HG02840 (cell line): ENCODE results near the gene C20orf202.

ENCODE experiments used
- ATAC-seq: cut with Tn5 transposase; IDR thresholded peaks from one replicate; pipeline ENCODE4 v1.9.1; 2021; ENCODE audit warnings: mild to moderate bottlenecking, moderate library complexity, moderate number of reproducible peaks; ENCODE audit not compliant: unreplicated experiment, low FRiP score

The C20orf202 gene

DNA sequence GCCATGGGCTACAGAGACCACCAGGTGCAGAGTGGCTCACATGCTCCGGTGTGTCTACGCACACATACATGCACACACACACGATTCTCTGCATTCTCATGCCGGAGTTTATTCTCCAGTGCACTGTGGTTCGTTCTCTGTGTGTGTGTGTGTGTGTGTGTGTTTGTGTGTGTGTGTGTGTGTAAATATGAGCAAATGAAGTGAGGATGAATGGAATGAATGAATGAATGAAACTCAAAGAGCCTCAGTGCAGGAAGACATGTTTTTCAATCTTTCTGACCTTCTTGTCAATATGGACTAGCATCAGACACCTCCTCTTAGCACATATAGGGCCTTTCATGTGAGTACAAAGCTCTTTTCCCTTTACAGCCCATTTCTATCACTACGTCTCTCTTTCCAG lies 20.1 kb upstream of the C20orf202 start:
- ATAC-seq: no peak

DNA sequence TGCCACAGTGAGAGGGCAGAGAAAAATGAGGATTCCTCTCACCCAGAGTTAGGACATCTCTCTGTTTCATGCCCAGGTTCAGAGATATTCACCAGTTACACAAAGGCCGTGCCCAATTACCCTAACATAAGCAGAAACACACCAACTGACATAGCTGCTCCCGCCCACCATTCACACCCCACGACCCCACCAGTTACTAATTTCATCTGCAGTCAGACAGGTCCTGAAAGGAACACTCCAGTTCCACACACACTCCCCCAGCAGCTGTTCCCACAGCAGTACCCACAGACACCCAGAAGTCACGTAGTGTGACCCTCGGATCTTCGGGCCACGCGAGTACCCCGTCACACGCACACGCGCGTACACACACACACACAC lies 19.0 kb upstream of the C20orf202 start:
- ATAC-seq: no peak

DNA sequence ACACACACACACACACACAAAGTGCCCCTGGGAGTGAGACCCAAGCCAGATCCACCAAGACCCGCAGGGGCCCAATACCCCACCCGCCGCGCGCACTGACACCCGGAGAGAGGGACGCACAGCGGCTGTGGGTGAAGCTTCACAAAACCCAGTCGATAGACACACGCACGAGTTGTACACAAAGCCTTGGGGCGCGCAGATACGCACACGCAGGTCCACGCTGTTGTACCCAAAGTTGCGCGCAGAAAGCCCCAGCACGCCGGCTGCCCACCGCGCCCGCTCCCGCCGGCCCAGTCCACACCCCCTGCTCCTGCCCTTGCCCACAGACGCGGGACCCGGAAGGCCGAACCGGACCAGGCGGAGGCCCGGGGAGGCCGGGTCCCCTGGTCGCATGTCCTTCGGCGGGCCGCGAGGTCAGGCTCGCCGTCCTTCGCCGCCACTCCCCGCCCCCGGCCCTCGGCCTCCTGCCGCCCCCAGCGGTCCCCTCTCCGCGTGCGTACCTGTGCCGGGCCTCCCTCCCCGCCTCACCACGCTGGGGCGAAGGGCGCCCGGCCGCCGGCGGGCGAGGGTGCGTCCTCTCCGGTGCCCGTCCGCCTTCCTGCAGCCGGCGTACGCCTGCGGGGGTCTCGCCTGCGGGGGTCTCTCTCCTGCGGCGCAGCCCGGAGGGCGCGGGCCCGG lies 18.5 kb upstream of the C20orf202 start, which contains the start of gene TMEM74B:
TSS of gene TMEM74B (minus strand) at position 344 of the 678 bp plus-strand sequence. CDS start 1,180 bp downstream, outside the sequence.
- no peak for ATAC-seq

DNA sequence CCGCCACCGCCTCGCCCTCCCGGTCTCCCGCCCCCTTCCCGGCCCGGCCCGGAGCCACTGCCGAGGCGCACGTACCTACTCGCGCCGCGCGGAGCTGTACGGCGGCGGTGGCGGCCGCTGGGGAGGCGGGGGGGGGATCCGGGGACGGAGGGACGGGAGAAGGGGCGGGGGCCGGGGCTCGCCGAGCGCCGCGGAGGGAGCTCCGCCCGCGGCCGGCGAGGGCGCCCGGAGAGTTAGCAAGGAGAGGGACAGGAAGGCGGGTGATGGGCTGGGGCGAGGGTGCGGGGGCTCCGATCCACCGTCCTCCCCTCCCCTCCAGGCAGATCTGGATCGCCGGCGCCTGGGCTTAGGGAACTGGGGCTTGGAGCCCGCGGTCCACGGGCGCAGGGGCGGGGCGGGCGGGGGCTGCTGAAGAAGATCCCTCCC lies 17.9 kb upstream of the C20orf202 start:
- ATAC-seq: no peak

DNA sequence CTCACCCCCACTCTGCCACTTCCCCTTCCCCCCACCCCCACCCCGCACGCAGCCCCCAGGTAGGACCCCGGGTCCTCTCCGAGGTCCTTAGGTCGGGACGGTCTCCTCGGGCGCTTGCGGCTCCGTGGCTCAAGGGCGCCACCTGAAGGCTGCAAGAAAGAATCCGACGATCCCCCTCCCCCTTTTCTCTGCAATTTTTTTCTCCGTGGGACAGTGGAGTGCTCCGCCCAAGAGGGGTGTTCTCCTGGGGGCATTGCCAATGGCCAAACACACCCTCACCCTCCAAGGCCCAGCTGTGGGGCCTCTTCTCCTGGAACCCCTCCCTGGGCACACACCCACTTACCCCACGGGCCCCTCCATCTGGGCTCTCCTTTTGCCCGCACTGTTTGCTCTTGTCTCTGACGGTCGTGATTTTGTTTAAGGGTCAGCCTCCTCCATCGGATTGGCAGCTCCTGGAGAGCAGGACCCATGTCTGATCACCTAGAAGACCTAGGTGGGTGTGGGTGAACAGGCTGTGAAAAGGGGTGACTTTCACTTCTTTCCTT lies 17.4 kb upstream of the C20orf202 start:
- ATAC-seq: no peak

DNA sequence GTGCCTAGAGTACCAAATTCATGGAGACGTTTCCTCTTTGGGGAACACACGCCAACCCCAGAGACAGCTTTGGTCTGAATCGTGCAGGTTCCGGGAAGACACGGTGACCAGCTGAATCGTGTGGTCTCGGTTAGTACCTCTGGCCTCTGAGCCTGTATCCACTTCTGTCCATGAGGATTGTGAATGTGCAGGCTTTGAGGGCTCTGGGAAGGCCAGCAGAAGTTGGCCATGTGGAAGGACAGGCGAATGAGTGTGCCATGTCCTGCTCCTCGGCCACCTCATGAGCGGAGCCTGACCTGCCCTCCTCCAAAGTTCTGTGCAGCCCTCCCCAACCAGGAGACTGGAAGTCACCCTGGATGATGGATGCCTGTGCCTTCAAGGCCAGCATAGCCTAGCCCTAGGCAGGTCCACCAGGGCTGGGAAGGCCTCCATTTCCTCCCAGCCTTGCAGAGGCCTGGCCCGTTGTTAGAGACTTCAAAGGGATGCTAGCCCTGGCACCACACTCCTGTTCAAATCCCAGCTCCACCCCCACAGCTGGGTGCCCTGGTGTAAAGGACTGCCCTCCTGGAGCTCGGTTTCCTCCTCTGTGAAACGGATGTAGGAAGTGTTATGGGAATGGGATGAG lies 16.8 kb upstream of the C20orf202 start:
- ATAC-seq: no peak

DNA sequence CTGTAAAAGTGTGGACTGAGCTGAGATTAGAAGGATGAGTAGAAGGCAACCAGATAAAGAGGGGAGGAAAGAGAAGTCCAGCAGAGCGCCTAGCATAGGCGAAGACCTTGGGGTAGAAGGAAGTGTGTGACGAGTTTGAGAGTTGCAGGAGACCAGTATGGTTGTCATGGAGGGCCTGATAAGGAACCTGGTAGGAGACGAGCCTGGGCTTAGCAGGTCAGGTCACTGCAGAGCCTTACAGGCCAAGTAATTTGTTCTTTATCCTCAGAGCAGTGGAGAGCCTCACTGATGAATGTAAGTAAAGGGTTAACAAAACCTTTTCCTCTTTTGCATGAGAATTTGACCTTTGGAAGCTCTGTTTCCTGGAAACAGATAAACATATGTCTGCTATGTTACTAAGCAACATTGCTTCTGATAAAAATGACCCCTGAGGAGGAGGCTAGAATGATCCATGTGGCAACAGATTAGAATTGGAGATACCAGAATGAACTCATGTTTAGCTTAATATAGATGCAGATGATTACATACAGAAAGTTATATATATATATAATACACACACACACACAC lies 15.6 kb upstream of the C20orf202 start:
- no peak for ATAC-seq

DNA sequence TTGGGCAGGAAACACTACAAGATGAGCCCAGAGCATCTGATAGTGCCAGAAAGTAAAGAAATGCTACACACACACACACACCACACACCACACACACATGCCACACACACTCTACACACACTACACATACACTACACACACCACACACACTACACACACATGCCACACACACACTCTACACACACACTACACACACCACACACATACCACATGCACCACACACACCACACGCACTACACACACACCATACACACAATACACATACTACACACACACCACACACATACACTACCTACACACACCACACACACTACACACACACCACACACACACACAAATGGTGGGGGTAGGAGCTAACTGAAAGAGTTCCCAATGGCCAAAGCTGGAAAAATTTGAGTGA lies 14.9 kb upstream of the C20orf202 start:
- no peak for ATAC-seq

DNA sequence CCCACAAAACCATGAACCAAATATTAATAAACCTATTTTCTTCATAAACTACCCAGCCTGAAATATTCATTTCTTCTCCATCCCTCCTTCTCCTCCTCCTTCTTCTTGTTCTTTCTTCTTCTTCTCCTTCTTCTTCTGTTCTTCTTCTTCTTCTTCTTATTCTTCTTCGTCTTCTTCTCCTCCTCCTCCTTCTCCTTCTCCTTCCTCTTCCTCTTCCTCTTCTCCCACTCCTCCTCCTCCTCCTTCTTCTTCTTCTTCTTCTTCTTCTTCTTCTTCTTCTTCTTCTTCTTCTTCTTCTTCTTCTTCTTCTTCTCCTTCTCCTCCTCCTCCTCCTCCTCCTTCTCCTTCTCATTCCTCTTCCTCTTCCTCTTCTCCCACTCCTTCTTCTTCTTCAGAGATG lies 13.4 kb upstream of the C20orf202 start:
- ATAC-seq: no peak

DNA sequence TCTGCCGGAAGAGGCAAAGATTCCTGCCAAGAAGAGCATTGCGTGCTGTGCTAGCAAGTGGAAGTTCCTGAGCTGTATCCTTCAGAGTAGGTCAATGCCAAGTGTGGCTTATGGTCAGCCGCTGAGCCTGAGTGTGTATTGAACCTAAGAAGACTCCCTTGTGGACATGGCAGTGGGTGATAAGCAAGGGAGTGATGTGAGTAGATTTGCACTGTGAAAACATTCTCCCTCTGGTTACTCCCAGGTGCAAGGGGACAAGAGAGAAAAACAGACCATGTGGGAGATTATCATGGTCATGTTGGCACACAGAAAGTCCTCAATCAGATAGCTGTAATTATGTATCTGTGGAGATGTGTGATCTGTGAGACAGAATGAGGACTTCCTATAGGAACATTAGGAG lies 12.4 kb upstream of the C20orf202 start:
- ATAC-seq: no peak

DNA sequence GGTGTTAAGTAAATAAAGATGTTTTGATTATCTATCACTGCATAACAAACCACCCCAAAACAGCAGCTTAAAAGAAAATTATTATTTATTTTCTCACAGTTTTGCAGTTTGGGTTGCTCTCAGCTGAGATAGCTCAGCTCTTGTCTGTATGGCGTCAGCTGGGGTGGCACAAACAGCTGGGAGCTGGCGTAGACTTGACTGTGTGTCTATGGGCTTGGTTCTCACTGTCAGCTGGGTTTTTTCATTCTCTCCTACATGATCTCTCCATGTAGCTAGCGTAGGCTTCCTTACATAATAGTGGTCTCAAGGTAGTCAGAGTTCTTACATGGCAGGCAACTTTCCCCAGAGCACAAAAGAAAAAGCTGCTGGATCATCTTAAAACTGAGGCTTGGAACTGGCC lies 12.0 kb upstream of the C20orf202 start:
- no peak for ATAC-seq

DNA sequence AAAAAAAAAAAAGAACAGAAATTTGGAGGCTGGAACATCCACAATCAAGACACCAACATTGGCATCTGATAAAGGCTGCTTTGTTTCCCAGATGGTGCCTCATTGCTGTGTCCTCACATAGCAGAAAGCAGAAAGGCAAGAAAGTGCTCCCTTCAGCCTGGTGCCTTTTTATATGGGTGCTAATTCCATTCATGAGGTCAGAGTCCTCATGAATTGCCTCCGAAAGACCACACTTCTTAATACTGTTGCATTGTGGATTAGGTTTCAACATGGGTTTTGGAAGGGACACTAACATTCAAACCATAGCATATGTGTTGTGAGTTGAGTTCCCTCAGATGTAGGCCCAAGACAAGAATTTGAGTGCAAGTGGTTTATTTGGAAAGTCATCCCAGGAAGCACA lies 8.0 kb upstream of the C20orf202 start:
- no peak for ATAC-seq

DNA sequence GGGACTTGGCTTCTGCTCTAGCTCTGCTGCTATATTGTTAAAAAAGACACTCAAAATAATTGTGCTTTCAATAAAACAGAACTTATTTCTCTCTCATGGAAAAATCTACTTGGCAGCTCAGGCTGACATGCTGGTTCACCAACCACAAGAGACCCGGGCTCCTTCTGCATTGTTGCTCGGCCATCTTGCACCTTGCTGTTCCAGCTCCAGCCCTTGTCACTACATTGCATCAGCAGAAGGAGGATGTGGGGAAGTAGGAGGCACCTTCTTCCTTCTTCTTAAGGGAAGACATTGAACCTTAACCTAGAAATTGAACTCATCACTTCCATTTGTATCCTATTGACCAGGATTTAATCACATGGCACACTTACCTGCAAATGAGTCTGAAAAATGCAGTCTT lies 6.6 kb upstream of the C20orf202 start:
- ATAC-seq: no peak

DNA sequence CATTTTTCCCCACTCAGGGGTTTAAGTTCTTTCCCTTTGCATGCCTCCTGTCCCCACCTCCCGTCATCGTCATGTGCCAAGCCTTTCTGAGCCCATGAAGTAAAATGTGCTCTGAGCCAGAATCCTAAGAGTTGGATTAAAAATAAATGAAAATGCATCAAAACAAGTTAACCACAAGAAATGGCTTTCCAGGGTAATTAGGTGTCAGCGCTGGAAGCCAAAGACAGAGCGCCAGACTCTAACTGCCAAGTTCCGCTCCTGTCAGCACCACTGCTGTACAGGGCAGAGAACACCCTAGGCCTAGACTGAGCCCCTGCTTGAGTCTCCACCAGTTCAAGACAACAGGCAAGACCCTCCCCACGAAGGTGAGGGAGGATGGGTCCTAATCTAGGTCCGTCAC lies 5.5 kb upstream of the C20orf202 start:
- no peak for ATAC-seq

DNA sequence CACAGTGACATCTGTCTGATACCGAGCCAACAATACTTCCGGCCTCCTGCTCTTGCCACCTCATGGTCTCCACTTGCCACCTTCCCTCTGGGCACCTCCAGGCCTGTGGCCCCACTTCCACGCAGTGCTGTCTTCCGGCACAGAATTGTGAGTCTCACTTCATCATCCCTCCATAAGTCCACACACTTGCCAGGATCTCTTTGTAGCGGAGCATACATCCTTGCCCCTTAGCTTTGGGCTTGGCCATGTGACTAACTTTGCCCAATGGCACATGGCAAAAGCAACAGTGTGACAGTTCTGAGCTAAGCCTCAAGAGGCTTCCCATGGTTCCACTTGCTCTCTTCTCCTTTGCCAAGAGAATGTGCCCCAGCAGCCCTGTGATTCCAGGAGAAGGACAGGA lies 4.5 kb upstream of the C20orf202 start:
- ATAC-seq: no peak

DNA sequence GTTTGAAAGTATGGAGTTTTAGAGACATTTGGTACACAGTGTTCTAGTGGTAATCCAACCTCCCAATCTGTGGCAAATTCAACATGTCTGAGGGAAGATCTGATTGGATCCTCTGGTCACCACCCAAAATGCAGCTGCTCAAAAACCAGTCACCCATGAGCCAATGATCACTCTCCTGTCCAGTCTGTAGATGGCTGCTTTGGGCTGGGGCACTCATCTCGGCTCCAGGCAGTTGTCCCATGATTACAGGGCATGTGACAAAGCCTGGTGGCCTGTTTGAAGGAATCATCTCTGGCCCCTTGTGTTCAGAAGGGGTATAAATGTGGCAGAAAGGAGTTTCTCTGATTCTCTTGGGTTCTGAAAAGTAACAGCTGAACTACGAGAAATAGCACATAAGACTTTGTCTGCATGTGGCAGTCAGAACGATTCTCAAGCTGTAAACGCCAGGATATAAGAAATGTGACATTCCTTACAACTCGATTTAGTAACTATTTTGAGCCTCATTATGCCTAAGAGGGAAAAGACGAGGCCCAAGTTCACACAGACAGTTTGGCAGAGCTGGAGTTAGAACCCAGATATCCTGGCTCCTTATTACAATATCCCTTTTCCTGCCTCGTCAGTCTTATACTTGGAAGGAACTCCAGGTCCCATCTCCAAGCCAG lies 3.9 kb upstream of the C20orf202 start:
- no peak for ATAC-seq

DNA sequence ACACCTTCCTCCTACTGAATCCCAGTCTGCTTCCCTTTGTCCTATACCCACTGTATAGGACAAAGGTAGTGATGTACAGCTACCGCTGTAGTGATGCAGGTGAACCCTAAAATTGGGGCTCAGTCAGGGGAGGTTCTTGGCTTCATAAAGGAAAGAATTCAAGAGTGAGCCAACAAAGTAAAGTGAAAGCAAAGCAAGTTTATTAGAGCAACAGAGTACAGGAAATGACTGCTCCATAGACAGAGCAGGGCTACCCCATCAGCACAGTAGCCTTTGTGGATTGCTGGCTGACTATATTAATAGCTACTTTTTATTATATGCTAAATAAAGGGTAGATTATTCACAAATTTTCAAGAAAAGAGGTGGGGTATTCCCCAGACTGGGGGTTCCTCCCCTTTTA lies 3.3 kb upstream of the C20orf202 start:
- no peak for ATAC-seq

DNA sequence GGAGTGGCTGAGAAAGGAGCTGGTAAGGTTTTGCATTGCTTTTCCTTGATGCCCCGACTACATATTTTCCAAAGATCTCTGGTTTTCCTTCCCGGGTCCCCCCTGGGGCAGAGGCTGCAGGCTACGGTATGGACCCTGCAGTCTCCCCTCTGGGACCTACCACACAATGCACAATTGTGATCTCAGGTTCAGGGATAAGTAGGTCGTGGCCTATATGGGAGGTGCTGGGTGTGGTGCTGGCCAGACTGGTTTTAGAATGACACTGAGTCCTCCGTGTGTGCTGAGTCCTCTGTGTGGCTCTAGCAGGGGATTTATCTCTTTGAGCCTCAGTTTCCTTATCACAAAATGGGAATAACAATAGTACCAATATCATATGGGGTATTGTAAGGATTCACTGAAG lies 376 bp downstream of the C20orf202 start:
- no peak for ATAC-seq

DNA sequence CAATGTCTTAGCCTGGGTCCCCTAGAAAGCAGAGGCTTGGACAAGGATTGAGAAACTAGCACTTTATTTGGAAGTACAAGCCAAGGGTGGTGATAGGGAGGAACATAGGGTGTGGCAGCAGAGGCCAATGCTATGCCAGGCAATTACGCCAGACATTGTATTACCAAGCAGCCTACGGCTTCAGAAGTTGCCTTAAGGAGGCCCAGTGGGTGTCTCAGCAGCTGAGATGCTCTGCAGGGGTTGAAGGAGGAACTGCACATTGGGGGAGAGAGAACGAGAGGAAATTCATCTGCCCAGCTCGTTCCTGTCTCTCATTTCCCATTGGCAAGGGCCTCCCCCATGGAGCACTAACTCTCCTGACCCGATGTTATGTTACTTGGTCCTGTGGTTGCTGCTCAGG lies 859 bp downstream of the C20orf202 start:
- ATAC-seq: no peak

DNA sequence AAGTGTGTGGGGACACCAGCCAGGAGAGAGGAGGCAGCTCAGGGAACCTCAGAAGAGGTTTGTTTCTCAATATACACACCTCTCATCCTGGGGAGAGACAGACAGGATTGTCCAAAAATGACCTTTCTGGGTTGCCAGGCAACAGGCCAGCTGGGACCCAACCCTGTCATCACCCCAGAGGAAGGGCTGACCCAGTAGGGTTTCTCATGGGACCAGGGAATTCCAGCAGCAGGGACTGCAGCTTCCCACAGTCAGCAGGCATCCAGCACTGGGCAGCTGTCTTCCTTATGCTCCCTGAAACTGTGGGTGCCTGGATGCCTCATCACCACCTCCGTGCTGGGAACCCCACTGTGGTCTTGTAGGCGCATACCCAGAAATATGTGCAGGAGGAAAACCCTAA lies 1.3 kb downstream of the C20orf202 start:
- ATAC-seq: no peak

DNA sequence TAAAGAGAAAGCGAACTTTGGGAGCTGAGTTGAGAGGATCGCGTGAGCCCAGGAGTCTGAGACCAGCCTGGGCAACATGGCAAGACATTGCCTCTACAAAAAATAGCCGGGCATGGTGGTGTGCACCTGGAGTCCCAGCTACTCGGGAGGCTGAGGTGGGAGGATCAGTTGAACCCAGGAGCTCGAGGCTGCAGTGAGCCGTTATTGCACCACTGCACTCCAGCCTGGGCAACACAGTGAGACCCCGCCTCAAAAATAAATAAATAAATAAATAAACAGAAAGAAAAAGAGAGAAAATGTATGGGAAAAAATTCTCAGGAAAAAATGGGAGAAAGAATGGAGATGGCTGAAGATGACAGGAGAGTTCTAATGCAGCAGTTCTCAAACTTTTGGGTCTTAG lies 2.5 kb downstream of the C20orf202 start:
- no peak for ATAC-seq
